HCT116 (cell line): Measurements from ENCODE around the gene HORMAD1. TPM values are rescaled to one million over a fixed set of nuclear protein-coding genes. Genes with fewer than 3 reads are reported as not detected.
A peak's percentile ranks its signal among the peaks of the same experiment; 100 is the strongest.

Experiments used
- ATAC-seq: fragments of 200-7000 bp; cut with Tn5 transposase; 2 replicates; pipeline ENCODE4 v1.9.1; 2020; ENCODE audit warnings: mild to moderate bottlenecking, moderate library complexity
- BruUV-seq: library from RNA; stranded (reverse); fragments of 400-500 nt; replicated peaks from 2 replicates; lab custom pipeline; 2021; lab: Mats Ljungman, UMichigan
- CTCF ChIA-PET: fragments of 300-600 bp; sonication (Branson Sonifier 250); formaldehyde crosslinking; loops from one replicate; lab custom pipeline; 2021; ENCODE audit warnings: antibody characterized with exemption; lab: Charles Lee
- POLR2A ChIA-PET: fragments of 300-600, 350-600 bp; sonication (Branson Sonifier 250); formaldehyde crosslinking; loops from one replicate; lab custom pipeline; 2021; ENCODE audit warnings: antibody characterized with exemption; lab: Charles Lee
- RAD21 ChIA-PET, 2 experiments: fragments of 300-600 bp; sonication (Branson Sonifier 250); formaldehyde crosslinking; loops; one replicate each; lab custom pipeline; 2023; ENCODE audit warnings: low total read pairs in 2 of 2; ENCODE audit not compliant: uncharacterized antibody in 2 of 2, unreplicated experiment in 2 of 2, low non-redundant PET in 1 of 2; lab: Charles Lee
- DNase-seq: peaks from one replicate; pipeline ENCODE4 v3.0.0-alpha.2; 2010; ENCODE audit warnings: low read depth, low spot score
- H2AFZ ChIP-seq: fragments of 200-600 bp; shearing (Covaris generic), sonication (generic); 2 replicates; pipeline ENCODE4 v1.6.1; 2017; ENCODE audit warnings: low read depth, mixed run types, mixed read lengths, antibody characterized with exemption, low read length; ENCODE audit not compliant: poor library complexity, severe bottlenecking
- H3K27ac ChIP-seq: 2 replicates; pipeline ENCODE4 v1.5.1; 2012; ENCODE audit warnings: low read depth, low read length
- H3K27me3 ChIP-seq: fragments of 200-600 bp; sonication (generic); 2 replicates; pipeline ENCODE4 v1.6.1; 2016; ENCODE audit warnings: mixed run types, low read length, mixed read lengths; ENCODE audit not compliant: insufficient read depth
- H3K36me3 ChIP-seq, 2 experiments: fragments of 200-500 bp in 1 of 2; fragments of 200-600 bp in 1 of 2; sonication (Bioruptor generic) in 1 of 2; sonication (generic) in 1 of 2; 2 replicates each; pipeline versions ENCODE4 v1.5.1 to v1.6.1; 2014 to 2016; ENCODE audit warnings: low read length in 2 of 2, inconsistent platforms in 1 of 2, mixed read lengths in 1 of 2, mixed run types in 1 of 2; ENCODE audit not compliant: insufficient read depth in 2 of 2, control insufficient read depth in 1 of 2
- H3K4me1 ChIP-seq, 2 experiments: fragments of 200-600 bp in 1 of 2; sonication (generic) in 1 of 2; 2 replicates each; pipeline versions ENCODE4 v1.5.1 to v1.6.1; 2012 to 2017; ENCODE audit warnings: low read length in 2 of 2, inconsistent platforms in 1 of 2, mild to moderate bottlenecking in 1 of 2, mixed read lengths in 1 of 2, mixed run types in 1 of 2, moderate library complexity in 1 of 2; ENCODE audit not compliant: insufficient read depth in 2 of 2, control insufficient read depth in 1 of 2
- H3K4me2 ChIP-seq: fragments of 200-600 bp; sonication (generic); 2 replicates; pipeline ENCODE4 v1.6.1; 2017; ENCODE audit warnings: mixed run types, low read length, mixed read lengths
- H3K4me3 ChIP-seq, 2 experiments: fragments of 200-600 bp in 1 of 2; sonication (generic) in 1 of 2; replicated peaks in 1 of 2; 2 replicates each; pipeline ENCODE4 v1.5.1; 2011 to 2016; ENCODE audit warnings: low read length in 2 of 2, control low read depth in 1 of 2, low read depth in 1 of 2, mild to moderate bottlenecking in 1 of 2, mixed read lengths in 1 of 2, mixed run types in 1 of 2
- H3K79me2 ChIP-seq: fragments of 200-600 bp; sonication (generic); 2 replicates; pipeline ENCODE4 v1.6.1; 2017; ENCODE audit warnings: mild to moderate bottlenecking, mixed run types, low read length, moderate library complexity, mixed read lengths; ENCODE audit not compliant: insufficient read depth
- H3K9ac ChIP-seq: fragments of 200-600 bp; sonication (generic); 2 replicates; pipeline ENCODE4 v1.6.1; 2016; ENCODE audit warnings: low read length, mixed read lengths
- H3K9me2 ChIP-seq: fragments of 200-600 bp; sonication (generic), shearing (Covaris generic); 2 replicates; pipeline ENCODE4 v1.6.1; 2017; ENCODE audit warnings: mixed run types, mild to moderate bottlenecking, moderate library complexity; ENCODE audit not compliant: insufficient read depth
- H3K9me3 ChIP-seq, 2 experiments: fragments of 200-500 bp in 1 of 2; fragments of 200-600 bp in 1 of 2; sonication (Bioruptor generic) in 1 of 2; sonication (generic) in 1 of 2; 2 replicates each; pipeline ENCODE4 v1.6.1; 2014 to 2017; ENCODE audit warnings: low read length in 2 of 2, mixed read lengths in 2 of 2, inconsistent platforms in 1 of 2, low read depth in 1 of 2, mild to moderate bottlenecking in 1 of 2, mixed run types in 1 of 2, moderate library complexity in 1 of 2; ENCODE audit not compliant: control insufficient read depth in 1 of 2, insufficient read depth in 1 of 2
- H4K20me1 ChIP-seq: fragments of 200-600 bp; sonication (generic), shearing (Covaris generic); 2 replicates; pipeline ENCODE4 v1.6.1; 2017; ENCODE audit warnings: mixed run types, mild to moderate bottlenecking, moderate library complexity; ENCODE audit not compliant: insufficient read depth
- CBX3 ChIP-seq: IDR thresholded peaks from 2 replicates; pipeline ENCODE4 v1.6.1; 2012; ENCODE audit warnings: low read depth
- CTCF ChIP-seq, 3 experiments: fragments of 200-600 bp in 1 of 3; sonication (generic) in 1 of 3; IDR thresholded peaks in 2 of 3; conservative IDR thresholded peaks in 1 of 3; 2 replicates each; pipeline ENCODE4 v1.5.1; 2012 to 2017; ENCODE audit warnings: low read depth in 2 of 3, low read length in 2 of 3, antibody characterized with exemption in 1 of 3, borderline replicate concordance in 1 of 3, control low read depth in 1 of 3, mild to moderate bottlenecking in 1 of 3, mixed read lengths in 1 of 3, mixed run types in 1 of 3, moderate library complexity in 1 of 3; ENCODE audit not compliant: insufficient read depth in 1 of 3
- FOSL1 ChIP-seq: IDR thresholded peaks from 2 replicates; pipeline ENCODE4 v1.6.1; 2012; ENCODE audit warnings: low read depth
- MAX ChIP-seq: IDR thresholded peaks from 2 replicates; pipeline ENCODE4 v1.6.1; 2012
- SP1 ChIP-seq: IDR thresholded peaks from 2 replicates; pipeline ENCODE4 v1.6.1; 2012; ENCODE audit warnings: low read depth
- ZBTB33 ChIP-seq: IDR thresholded peaks from 2 replicates; pipeline ENCODE4 v1.6.1; 2011; ENCODE audit warnings: mild to moderate bottlenecking, low read length, moderate library complexity; ENCODE audit not compliant: insufficient replicate concordance; ENCODE audit errors: extremely low read depth
- intact Hi-C: fragments of 100-400 bp; cut with micrococcal nuclease; formaldehyde crosslinking; loops from 2 replicates; pipeline ENCODE4 v1.10.0; 2022
- total RNA-seq: library from RNA; stranded (reverse); gene quantifications from one replicate; pipeline ENCODE4 v1.2.1, GENCODE V29; 2021; ENCODE audit not compliant: unreplicated experiment

HORMAD1 gene
- total RNA-seq, 1 experiment from 2014 or later = not detected

- intact Hi-C loops = no loop called here
- Histone ChIP-seq H3K4me3 (no peak overlapping the region), H3K9me2 (no peaks in the 10 kb centered on the region; the same call in 1 of the 2 replicates), H2AFZ (peak overlapping the region; percentile 13), H3K4me1 (no peaks in the 10 kb centered on the region), H3K27ac (no peak overlapping the region), H4K20me1 (no peaks in the 10 kb centered on the region), H3K9ac (no peak overlapping the region), H3K79me2 (no peaks in the 10 kb centered on the region), H3K9me3 (no peaks in the 10 kb centered on the region), H3K36me3 (no peaks in the 10 kb centered on the region), H3K4me2 (no peak overlapping the region), H3K27me3 (no peaks in the 10 kb centered on the region)
- TF ChIP-seq FOSL1 (no peak), CTCF (IDR thresholded peaks at IDR 0.05 in 2 of 3, conservative IDR thresholded peaks at IDR 0.05 in 1 of 3; ENCODE audit: borderline replicate concordance in 1 of 3, insufficient read depth in 1 of 3, low read depth in 2 of 3, low read length in 2 of 3) (no peak), CBX3 (no peak), MAX (no peak), ZBTB33 (no peak), SP1 (no peak)
- RAD21 ChIA-PET = no interaction called here
- BruUV-seq = no TSS peak
- CTCF ChIA-PET = no interaction called here
- DNase-seq (no peak), ATAC-seq (no peak)
- POLR2A ChIA-PET = no interaction called here
Observed at GRCh38 chr1:150703427-150703826, 17.3 kb downstream of the HORMAD1 start.
